Gastrocnemius medialis (tissue), 4 donors: ENCODE measurements around the gene DYNLRB2. TPM values are rescaled to one million over a fixed set of nuclear protein-coding genes. Genes with fewer than 3 reads are reported as not detected.

Source experiments
- ATAC-seq, 2 donors: fragments of 150-250 bp; one replicate each; pipeline ENCODE4 v1.9.1; 2016
- DNase-seq, 2 donors: peaks; one replicate each; pipeline ENCODE4 v3.0.0-alpha.2; 2019
- H3K27ac ChIP-seq, 4 donors: fragments of 200-600 bp; sonication (generic); 1 replicate in 1 of 4; 2 replicates in 3 of 4; pipeline ENCODE4 v1.5.1; 2016 to 2018; ENCODE audit warnings: mild to moderate bottlenecking in 2 of 4, moderate library complexity in 1 of 4
- H3K27me3 ChIP-seq, 3 donors: fragments of 200-600 bp; sonication (generic) in 2 of 3; 1 replicate in 1 of 3; 2 replicates in 2 of 3; pipeline versions ENCODE4 v1.5.1 to v1.6.0; 2016 to 2019; ENCODE audit warnings: mild to moderate bottlenecking in 1 of 3, moderate library complexity in 1 of 3
- H3K36me3 ChIP-seq, 2 donors: fragments of 200-600 bp; sonication (generic) in 1 of 2; one replicate each; pipeline ENCODE4 v1.5.1; 2017 to 2018
- H3K4me1 ChIP-seq, 2 donors: fragments of 200-600 bp; sonication (generic) in 1 of 2; one replicate each; pipeline ENCODE4 v1.5.1; 2016 to 2017; ENCODE audit warnings: mild to moderate bottlenecking in 2 of 2
- H3K4me3 ChIP-seq, 4 donors: fragments of 200-600 bp; sonication (generic) in 3 of 4; 1 replicate in 1 of 4; 2 replicates in 3 of 4; pipeline ENCODE4 v1.5.1; 2016 to 2019; ENCODE audit warnings: mild to moderate bottlenecking in 2 of 4
- H3K9me3 ChIP-seq, 3 donors: fragments of 200-600 bp; sonication (generic) in 2 of 3; 1 replicate in 1 of 3; 2 replicates in 2 of 3; pipeline ENCODE4 v1.5.1; 2016 to 2019
- POLR2A ChIP-seq, 2 donors: fragments of 450-650 bp; IDR thresholded peaks; one replicate each; pipeline ENCODE4 v1.6.1; 2017; ENCODE audit warnings: antibody characterized with exemption in 2 of 2, mild to moderate bottlenecking in 2 of 2, moderate library complexity in 2 of 2
- in situ Hi-C, 4 donors: fragments of 200-750 bp; cut with MboI; loops; one replicate each; pipeline versions ENCODE4 v1.15.0 to v1.8.0; 2017; ENCODE audit warnings: low sequenced_read_pairs in 4 of 4
- intact Hi-C: fragments of 100-400 bp; cut with DNase I; formaldehyde crosslinking; loops from one replicate; pipeline ENCODE4 v1.15.1; 2023; ENCODE audit warnings: low total_unique reads
- total RNA-seq, 4 donors: library from RNA; depleted of rRNA; stranded (reverse); fragments of >200 nt; gene quantifications; one replicate each; pipeline versions ENCODE4 v1.1.0 to v1.2.3, GENCODE V29; 2016
- TF ChIP-seq, protein P1 (sequence below), 5 experiments: fragments of 450-650 bp in 3 of 5; fragments of 200-600 bp in 2 of 5; sonication (generic) in 2 of 5; IDR thresholded peaks in 4 of 5; conservative IDR thresholded peaks in 1 of 5; 1 replicate in 4 of 5; 2 replicates in 1 of 5; pipeline ENCODE4 v1.5.1; 2016 to 2019; ENCODE audit warnings: antibody characterized with exemption in 5 of 5, mild to moderate bottlenecking in 3 of 5, moderate library complexity in 3 of 5

Gene DYNLRB2
- total RNA-seq = not detected

DNA sequence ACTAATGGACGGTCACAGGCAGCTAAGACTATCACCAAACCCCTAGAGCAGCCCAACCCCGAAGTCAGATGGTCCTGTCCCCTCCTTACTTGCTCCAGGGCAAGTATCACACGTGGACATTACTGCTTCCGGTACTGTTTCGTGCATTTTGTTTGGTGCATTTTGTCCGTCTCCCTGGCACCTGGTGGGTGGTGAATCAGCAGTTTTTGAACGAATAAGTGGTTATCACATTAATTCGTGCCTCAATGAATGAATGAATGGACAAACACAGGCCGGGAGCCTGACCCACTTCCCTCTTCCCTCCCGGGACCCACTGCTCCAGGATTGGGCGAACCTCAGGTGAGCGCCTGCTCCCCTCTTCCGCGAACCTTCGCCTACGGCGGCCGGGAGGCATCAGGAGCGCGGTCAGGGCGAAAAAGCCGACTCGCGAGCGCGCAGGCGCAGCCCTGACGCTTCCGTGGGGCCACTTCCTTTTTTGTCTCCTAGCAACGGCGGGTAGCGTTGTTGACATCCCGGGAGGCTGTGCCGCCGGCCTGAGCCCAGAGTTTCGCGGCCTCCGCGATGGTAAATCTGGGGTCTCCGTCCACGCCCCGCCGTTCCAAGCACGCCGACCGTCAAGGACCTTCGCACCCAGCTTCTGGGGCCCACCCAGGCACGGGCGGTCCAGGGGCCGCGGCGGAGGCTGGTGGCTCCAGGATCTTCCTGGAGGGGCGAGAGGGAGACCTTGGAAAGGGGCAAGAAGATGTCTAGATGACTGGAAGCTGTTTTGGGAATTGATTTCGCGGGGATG lies at the start of gene DYNLRB2:
DYNLRB2 (plus strand) TSS at position 478 of the 790 bp plus-strand sequence; CDS start at position 562, 84 bp downstream.
- Histone ChIP-seq H3K9me3 (no peaks in the 10 kb centered on the region), H3K36me3 (no peaks in the 10 kb centered on the region), H3K4me3 (peak within 1 kb of the TSS; percentile 68 to 72 (median 72)), H3K4me1 (peaks cover 4 to 6% of the 10 kb centered on the region in 2 donors), H3K27me3 (peaks cover 0 to 3% (median 0%) of the 10 kb centered on the region in 3 donors), H3K27ac (peak within 1 kb of the TSS; percentile 45 to 50 (median 48))
- in situ Hi-C loops (no loop called here), intact Hi-C loops (loop anchor here (10.0 kb wide), 1 partner anchor 264 kb away; the partner anchor contains the start of gene CDYL2)
- peak; percentile 71 to 84 for DNase-seq
- TF ChIP-seq, protein P1, sequence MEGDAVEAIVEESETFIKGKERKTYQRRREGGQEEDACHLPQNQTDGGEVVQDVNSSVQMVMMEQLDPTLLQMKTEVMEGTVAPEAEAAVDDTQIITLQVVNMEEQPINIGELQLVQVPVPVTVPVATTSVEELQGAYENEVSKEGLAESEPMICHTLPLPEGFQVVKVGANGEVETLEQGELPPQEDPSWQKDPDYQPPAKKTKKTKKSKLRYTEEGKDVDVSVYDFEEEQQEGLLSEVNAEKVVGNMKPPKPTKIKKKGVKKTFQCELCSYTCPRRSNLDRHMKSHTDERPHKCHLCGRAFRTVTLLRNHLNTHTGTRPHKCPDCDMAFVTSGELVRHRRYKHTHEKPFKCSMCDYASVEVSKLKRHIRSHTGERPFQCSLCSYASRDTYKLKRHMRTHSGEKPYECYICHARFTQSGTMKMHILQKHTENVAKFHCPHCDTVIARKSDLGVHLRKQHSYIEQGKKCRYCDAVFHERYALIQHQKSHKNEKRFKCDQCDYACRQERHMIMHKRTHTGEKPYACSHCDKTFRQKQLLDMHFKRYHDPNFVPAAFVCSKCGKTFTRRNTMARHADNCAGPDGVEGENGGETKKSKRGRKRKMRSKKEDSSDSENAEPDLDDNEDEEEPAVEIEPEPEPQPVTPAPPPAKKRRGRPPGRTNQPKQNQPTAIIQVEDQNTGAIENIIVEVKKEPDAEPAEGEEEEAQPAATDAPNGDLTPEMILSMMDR (IDR thresholded peaks at IDR 0.05 in 4 of 5, conservative IDR thresholded peaks at IDR 0.05 in 1 of 5) = no peak
- no peak for TF ChIP-seq POLR2A (IDR thresholded peaks at IDR 0.05)
- peak; percentile 91 to 92 for ATAC-seq

DNA sequence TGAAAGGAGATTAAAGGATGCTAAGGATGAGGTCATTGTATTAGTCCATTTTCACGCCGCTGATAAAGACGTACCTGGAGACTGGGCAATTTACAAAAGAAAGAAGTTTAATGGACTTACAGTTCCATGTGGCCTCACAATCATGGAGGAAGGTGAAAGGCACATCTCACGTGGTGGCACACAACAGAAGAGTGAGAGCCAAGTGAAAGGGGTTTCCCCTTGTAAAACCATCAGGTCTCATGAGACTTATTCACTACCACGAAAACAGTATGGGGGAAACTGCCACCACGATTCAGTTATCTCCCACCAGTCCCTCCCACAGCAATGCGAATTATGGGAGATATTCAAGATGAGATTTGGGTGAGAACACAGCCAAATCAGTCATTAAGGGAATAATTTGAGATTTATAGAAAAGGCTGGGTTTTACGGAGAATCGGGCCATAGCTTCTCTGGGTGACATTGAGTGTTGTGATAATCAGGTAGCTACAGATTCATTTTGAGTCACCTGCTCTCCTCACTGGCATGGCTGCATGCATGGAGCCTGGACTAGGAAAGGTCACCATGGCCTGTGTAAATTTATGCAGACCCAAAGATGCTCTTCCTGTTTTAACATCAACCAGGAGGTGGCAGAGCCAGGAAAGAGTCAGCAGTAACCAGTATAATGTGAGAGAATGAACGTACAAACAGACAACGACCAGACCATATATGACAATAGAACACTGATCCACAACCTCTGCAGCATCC lies 40.5 kb upstream of the DYNLRB2 start:
- Histone ChIP-seq H3K4me3 (no peak overlapping the region), H3K9me3 (no peaks in the 10 kb centered on the region), H3K4me1 (no peaks in the 10 kb centered on the region), H3K36me3 (no peaks in the 10 kb centered on the region), H3K27me3 (no peaks in the 10 kb centered on the region), H3K27ac (no peak overlapping the region)
- DNase-seq (no peak), ATAC-seq (no peak)
- intact Hi-C loops (no loop called here), in situ Hi-C loops (no loop called here)
- TF ChIP-seq POLR2A (IDR thresholded peaks at IDR 0.05) = no peak
- TF ChIP-seq, protein P1 (IDR thresholded peaks at IDR 0.05 in 4 of 5, conservative IDR thresholded peaks at IDR 0.05 in 1 of 5) = no peak

DNA sequence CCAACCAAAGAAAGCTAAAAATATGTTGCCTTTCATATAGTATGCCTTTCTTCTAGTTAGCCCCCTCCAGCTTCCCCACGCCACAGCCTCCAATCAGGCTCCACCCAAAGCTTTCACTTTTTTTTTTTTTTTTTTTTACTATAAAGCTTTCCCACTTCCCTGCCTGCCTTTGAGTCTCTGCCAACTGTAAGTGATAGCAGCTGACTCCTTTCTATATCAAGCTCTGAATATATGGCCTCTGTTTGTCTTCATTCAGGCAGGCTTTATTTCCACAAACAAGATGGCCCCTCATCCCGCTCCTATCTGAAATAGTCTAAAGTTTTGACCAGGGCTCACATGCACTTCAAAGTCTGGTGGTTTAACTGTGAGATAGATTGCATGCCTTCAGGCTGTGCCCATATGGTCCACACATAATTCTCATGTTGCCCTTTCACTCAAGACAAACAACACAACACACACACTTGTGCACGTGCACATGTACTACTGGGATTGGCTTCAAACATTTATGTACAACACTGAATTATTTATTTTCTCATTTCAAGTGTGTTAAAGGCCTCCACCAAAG lies 39.8 kb upstream of the DYNLRB2 start:
- Histone ChIP-seq H3K36me3 (no peaks in the 10 kb centered on the region), H3K4me1 (no peaks in the 10 kb centered on the region), H3K9me3 (no peaks in the 10 kb centered on the region), H3K4me3 (no peak overlapping the region), H3K27me3 (no peaks in the 10 kb centered on the region), H3K27ac (no peak overlapping the region)
- TF ChIP-seq, protein P1 (IDR thresholded peaks at IDR 0.05 in 4 of 5, conservative IDR thresholded peaks at IDR 0.05 in 1 of 5) = no peak
- TF ChIP-seq POLR2A (IDR thresholded peaks at IDR 0.05) = no peak
- no peak for ATAC-seq
- no peak for DNase-seq
- in situ Hi-C loops = no loop called here
- intact Hi-C loops = no loop called here

DNA sequence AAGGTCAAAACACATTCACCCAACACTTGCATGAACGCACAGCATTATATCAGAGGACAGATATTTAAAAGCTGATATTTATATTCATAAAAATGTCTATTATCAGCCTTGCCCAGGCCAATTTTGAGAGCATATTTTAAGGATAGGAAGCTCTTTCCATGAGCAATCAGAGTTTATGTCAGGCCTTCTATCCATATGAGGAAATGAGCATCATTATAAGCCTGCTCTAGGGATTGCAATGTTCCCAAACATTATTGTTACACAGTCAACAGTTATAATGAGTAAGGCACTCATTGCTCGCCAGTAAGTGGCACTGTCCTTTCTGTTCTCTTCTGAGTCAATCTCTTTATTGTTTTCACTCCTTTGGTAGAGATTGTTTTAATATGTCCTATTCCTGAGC lies 37.7 kb upstream of the DYNLRB2 start:
- no peak for DNase-seq
- no peaks in the 10 kb centered on the region for H3K9me3 ChIP-seq
- in situ Hi-C loops = no loop called here
- H3K36me3 ChIP-seq = no peaks in the 10 kb centered on the region
- intact Hi-C loops = no loop called here
- no peaks in the 10 kb centered on the region for H3K4me1 ChIP-seq
- H3K4me3 ChIP-seq = no peak overlapping the region
- peak overlapping the region; percentile 37 to 71 (median 48) for H3K27ac ChIP-seq
- H3K27me3 ChIP-seq = no peaks in the 10 kb centered on the region
- TF ChIP-seq POLR2A (IDR thresholded peaks at IDR 0.05) = no peak
- TF ChIP-seq, protein P1 (IDR thresholded peaks at IDR 0.05 in 4 of 5, conservative IDR thresholded peaks at IDR 0.05 in 1 of 5) = no peak
- peak; percentile 50 to 58 for ATAC-seq
